ENCODE measurements around the gene NCOA6. TPM values are rescaled to one million over a fixed set of nuclear protein-coding genes. Genes with fewer than 3 reads are reported as not detected.

The NCOA6 gene
- total RNA-seq, 2 experiments from 2014 or later: 32.3 to 35.0 TPM

GRCh38 chr20:34669094-34669493 lies 156.4 kb downstream of the NCOA6 start:
- Mint-ChIP-seq H3K4me1 (peaks cover 4% of the 10 kb centered on the region), H3K4me3 (no peak overlapping the region), H3K9me3 (no peaks in the 10 kb centered on the region), H3K27me3 (no peaks in the 10 kb centered on the region), H3K36me3 (ENCODE audit: low read depth) (no peaks in the 10 kb centered on the region), H3K27ac (no peak overlapping the region)
- CTCF ChIA-PET: no interaction called here
- POLR2A ChIA-PET: no interaction called here
- DNase-seq: no peak

Other genes starting within 250 kb of the NCOA6 start
- 10 to 100 TPM; 18.7 to 21.6 TPM for gene PIGU, start 148.6 kb downstream of the NCOA6 start, total RNA-seq
- 1 to 10 TPM; 1.3 to 2.6 TPM for gene TP53INP2, start 121.3 kb downstream of the NCOA6 start, total RNA-seq
- gene GGT7, start 47.2 kb upstream of the NCOA6 start, total RNA-seq: 1 to 10 TPM; 5.7 to 7.2 TPM
- 10 to 100 TPM; 33.0 to 36.1 TPM for gene ACSS2, start 51.0 kb upstream of the NCOA6 start, total RNA-seq
- 10 to 100 TPM; 48.7 to 49.1 TPM for gene GSS, start 130.2 kb upstream of the NCOA6 start, total RNA-seq
- gene MYH7B, start 130.2 kb upstream of the NCOA6 start, total RNA-seq: under 1 TPM; 0.04 to 0.27 TPM